Measurements from ENCODE around the gene HNRNPM.

GRCh38 chr19:8404391-8405151 lies 40.2 kb upstream of the HNRNPM start:
- TF ChIP-seq, protein P1, sequence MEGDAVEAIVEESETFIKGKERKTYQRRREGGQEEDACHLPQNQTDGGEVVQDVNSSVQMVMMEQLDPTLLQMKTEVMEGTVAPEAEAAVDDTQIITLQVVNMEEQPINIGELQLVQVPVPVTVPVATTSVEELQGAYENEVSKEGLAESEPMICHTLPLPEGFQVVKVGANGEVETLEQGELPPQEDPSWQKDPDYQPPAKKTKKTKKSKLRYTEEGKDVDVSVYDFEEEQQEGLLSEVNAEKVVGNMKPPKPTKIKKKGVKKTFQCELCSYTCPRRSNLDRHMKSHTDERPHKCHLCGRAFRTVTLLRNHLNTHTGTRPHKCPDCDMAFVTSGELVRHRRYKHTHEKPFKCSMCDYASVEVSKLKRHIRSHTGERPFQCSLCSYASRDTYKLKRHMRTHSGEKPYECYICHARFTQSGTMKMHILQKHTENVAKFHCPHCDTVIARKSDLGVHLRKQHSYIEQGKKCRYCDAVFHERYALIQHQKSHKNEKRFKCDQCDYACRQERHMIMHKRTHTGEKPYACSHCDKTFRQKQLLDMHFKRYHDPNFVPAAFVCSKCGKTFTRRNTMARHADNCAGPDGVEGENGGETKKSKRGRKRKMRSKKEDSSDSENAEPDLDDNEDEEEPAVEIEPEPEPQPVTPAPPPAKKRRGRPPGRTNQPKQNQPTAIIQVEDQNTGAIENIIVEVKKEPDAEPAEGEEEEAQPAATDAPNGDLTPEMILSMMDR (conservative IDR thresholded peaks at IDR 0.05), result no peak
- TF ChIP-seq ZFX (IDR thresholded peaks at IDR 0.05), result no peak

All from C4-2B (cell line).